GM23338 (cell line): ENCODE measurements around the gene ADGRG1. TPM values are rescaled to one million over a fixed set of nuclear protein-coding genes. Genes with fewer than 3 reads are reported as not detected.

Experiments used
- ATAC-seq: fragments of 200-7000 bp; cut with Tn5 transposase; 3 replicates; pipeline ENCODE4 v1.9.1; 2020
- DNase-seq: peaks from one replicate; pipeline ENCODE4 v3.0.0-alpha.2; 2015; ENCODE audit warnings: low spot score
- H2AFZ ChIP-seq: fragments of 200-600 bp; sonication (generic); 2 replicates; pipeline ENCODE4 v1.8.0; 2016; ENCODE audit warnings: antibody characterized with exemption, mild to moderate bottlenecking, moderate library complexity
- H3F3A ChIP-seq: fragments of 200-600 bp; sonication (generic); replicated peaks from 2 replicates; pipeline ENCODE4 v1.8.0; 2017; ENCODE audit warnings: antibody characterized with exemption, mixed run types, low read depth
- H3K27ac ChIP-seq: fragments of 200-600 bp; sonication (generic); 2 replicates; pipeline ENCODE4 v1.6.1; 2016; ENCODE audit warnings: low read depth
- H3K27me3 ChIP-seq: fragments of 200-600 bp; sonication (generic); 2 replicates; pipeline ENCODE4 v1.8.0; 2016; ENCODE audit warnings: mild to moderate bottlenecking, mixed run types, moderate library complexity; ENCODE audit not compliant: insufficient read depth
- H3K36me3 ChIP-seq: fragments of 200-600 bp; sonication (generic); 2 replicates; pipeline ENCODE4 v1.8.0; 2016; ENCODE audit warnings: mild to moderate bottlenecking; ENCODE audit not compliant: insufficient read depth
- H3K4me1 ChIP-seq: fragments of 200-600 bp; sonication (generic); 2 replicates; pipeline ENCODE4 v1.8.0; 2016; ENCODE audit warnings: mild to moderate bottlenecking, moderate library complexity; ENCODE audit not compliant: insufficient read depth
- H3K4me2 ChIP-seq: fragments of 200-600 bp; sonication (generic); 2 replicates; pipeline ENCODE4 v1.7.1; 2017; ENCODE audit warnings: mixed run types
- H3K4me3 ChIP-seq: fragments of 200-600 bp; sonication (generic); 2 replicates; pipeline ENCODE4 v1.6.1; 2016; ENCODE audit warnings: mixed run types
- H3K79me2 ChIP-seq: fragments of 200-600 bp; sonication (generic); replicated peaks from 2 replicates; pipeline ENCODE4 v1.8.0; 2017; ENCODE audit warnings: mild to moderate bottlenecking; ENCODE audit not compliant: insufficient read depth
- H3K9me2 ChIP-seq: fragments of 200-600 bp; sonication (generic); 2 replicates; pipeline ENCODE4 v1.8.0; 2017; ENCODE audit not compliant: insufficient read depth
- H4K20me1 ChIP-seq: fragments of 200-600 bp; sonication (generic); replicated peaks from 2 replicates; pipeline ENCODE4 v1.8.0; 2017; ENCODE audit warnings: mild to moderate bottlenecking; ENCODE audit not compliant: insufficient read depth
- H3K27ac Mint-ChIP-seq: 2 replicates; pipeline ENCODE4 v1.8.0; 2020; ENCODE audit warnings: inconsistent platforms, mild to moderate bottlenecking, moderate library complexity, mixed read lengths
- H3K27me3 Mint-ChIP-seq: 3 replicates; pipeline ENCODE4 v1.8.0; 2022; ENCODE audit warnings: low read depth, mild to moderate bottlenecking, moderate library complexity, mixed read lengths, inconsistent platforms; ENCODE audit not compliant: insufficient read depth, poor library complexity
- H3K36me3 Mint-ChIP-seq: 3 replicates; pipeline ENCODE4 v1.8.0; 2021; ENCODE audit warnings: low read depth, mild to moderate bottlenecking, inconsistent platforms, moderate library complexity, mixed read lengths
- H3K4me1 Mint-ChIP-seq: 3 replicates; pipeline ENCODE4 v1.8.0; 2020; ENCODE audit warnings: mild to moderate bottlenecking, inconsistent platforms, mixed read lengths
- H3K4me3 Mint-ChIP-seq: 3 replicates; pipeline ENCODE4 v1.8.0; 2021; ENCODE audit warnings: moderate library complexity, mild to moderate bottlenecking, inconsistent platforms, mixed read lengths
- H3K9me3 Mint-ChIP-seq: 3 replicates; pipeline ENCODE4 v1.8.0; 2020; ENCODE audit warnings: moderate library complexity, mild to moderate bottlenecking, inconsistent platforms, mixed read lengths
- CREB1 ChIP-seq: fragments of 250-450 bp; sonication (Bioruptor Pico); IDR thresholded peaks from 2 replicates; pipeline ENCODE4 v1.5.0; 2020; ENCODE audit warnings: low read depth, mild to moderate bottlenecking, moderate library complexity
- EZH2phosphoT487 ChIP-seq: fragments of 200-600 bp; sonication (generic); IDR thresholded peaks from one replicate; pipeline ENCODE4 v1.8.1; 2018; ENCODE audit warnings: antibody characterized with exemption; ENCODE audit not compliant: unreplicated experiment
- POLR2AphosphoS5 ChIP-seq: IDR thresholded peaks from 2 replicates; pipeline ENCODE4 v1.6.1; 2016; ENCODE audit warnings: antibody characterized with exemption, low read depth
- STAT1 ChIP-seq: IDR thresholded peaks from one replicate; pipeline ENCODE4 v1.6.1; 2016; ENCODE audit warnings: antibody characterized with exemption; ENCODE audit not compliant: unreplicated experiment
- ZNF114 ChIP-seq: fragments of 250-450 bp; sonication (Bioruptor Pico); IDR thresholded peaks from 2 replicates; pipeline ENCODE4 v1.5.0; 2020; ENCODE audit warnings: mild to moderate bottlenecking, moderate library complexity
- ZNF331 ChIP-seq: fragments of 250-450 bp; sonication (Bioruptor Pico); IDR thresholded peaks from 2 replicates; pipeline ENCODE4 v1.5.0; 2020; ENCODE audit warnings: low read depth, mild to moderate bottlenecking, moderate library complexity
- polyA plus RNA-seq: library from polyadenylated mRNA; unstranded; fragments of >200 nt; fragmentation: Nextera tagmentation; extraction: Ambion mirVana; gene quantifications from 2 replicates; pipeline ENCODE4 v1.2.1, GENCODE V29; 2016
- total RNA-seq: library from RNA; depleted of rRNA; stranded (reverse); fragments of >200 nt; shearing (Covaris generic); gene quantifications from 2 replicates; pipeline ENCODE4 v1.2.3, GENCODE V29; 2014
- TF ChIP-seq, protein P1 (sequence below): fragments of 250-450 bp; sonication (Bioruptor Pico); IDR thresholded peaks from 2 replicates; pipeline ENCODE4 v1.5.0; 2020; ENCODE audit warnings: mild to moderate bottlenecking, moderate library complexity
- TF ChIP-seq, protein P2 (sequence below): IDR thresholded peaks from 2 replicates; pipeline ENCODE4 v1.6.1; 2016; ENCODE audit warnings: antibody characterized with exemption

ADGRG1 gene
- total and polyA plus RNA-seq, 2 experiments from 2014 or later: 0.14 to 0.47 TPM

DNA sequence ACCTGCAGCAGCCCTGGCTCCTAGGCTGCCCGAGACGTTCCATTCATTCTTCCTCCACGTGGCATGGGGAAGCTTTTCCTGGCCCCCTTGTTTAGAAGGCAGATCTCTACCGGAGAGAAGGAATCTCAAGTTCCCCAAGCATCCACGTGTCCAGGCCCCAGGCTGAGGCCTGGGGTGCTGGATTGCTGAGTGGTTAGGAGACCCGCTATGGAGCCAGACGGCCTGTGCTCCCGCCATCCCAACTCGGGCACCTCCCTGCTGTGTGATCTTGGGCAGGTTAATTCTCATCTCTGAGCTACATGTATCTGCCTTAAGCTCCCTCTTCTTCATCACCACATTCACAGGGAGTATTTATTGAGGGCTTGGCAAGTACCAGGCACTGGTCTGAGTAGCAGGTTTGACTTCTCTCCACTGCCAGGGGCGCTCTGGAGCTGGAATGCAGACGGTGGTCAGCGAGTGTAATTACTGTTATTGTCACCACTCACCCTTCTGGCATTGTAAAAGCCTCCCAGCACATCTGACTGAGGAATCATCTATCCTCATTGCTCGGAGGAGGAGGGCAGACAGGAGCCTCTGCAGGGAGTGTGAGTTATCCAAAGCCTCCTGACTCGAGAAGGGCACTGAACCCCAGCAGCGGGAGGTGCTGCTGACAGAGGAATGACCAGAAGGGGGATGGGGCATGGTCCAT, 1.1 kb upstream of the ADGRG1 start (continued):
- TF ChIP-seq, protein P1, sequence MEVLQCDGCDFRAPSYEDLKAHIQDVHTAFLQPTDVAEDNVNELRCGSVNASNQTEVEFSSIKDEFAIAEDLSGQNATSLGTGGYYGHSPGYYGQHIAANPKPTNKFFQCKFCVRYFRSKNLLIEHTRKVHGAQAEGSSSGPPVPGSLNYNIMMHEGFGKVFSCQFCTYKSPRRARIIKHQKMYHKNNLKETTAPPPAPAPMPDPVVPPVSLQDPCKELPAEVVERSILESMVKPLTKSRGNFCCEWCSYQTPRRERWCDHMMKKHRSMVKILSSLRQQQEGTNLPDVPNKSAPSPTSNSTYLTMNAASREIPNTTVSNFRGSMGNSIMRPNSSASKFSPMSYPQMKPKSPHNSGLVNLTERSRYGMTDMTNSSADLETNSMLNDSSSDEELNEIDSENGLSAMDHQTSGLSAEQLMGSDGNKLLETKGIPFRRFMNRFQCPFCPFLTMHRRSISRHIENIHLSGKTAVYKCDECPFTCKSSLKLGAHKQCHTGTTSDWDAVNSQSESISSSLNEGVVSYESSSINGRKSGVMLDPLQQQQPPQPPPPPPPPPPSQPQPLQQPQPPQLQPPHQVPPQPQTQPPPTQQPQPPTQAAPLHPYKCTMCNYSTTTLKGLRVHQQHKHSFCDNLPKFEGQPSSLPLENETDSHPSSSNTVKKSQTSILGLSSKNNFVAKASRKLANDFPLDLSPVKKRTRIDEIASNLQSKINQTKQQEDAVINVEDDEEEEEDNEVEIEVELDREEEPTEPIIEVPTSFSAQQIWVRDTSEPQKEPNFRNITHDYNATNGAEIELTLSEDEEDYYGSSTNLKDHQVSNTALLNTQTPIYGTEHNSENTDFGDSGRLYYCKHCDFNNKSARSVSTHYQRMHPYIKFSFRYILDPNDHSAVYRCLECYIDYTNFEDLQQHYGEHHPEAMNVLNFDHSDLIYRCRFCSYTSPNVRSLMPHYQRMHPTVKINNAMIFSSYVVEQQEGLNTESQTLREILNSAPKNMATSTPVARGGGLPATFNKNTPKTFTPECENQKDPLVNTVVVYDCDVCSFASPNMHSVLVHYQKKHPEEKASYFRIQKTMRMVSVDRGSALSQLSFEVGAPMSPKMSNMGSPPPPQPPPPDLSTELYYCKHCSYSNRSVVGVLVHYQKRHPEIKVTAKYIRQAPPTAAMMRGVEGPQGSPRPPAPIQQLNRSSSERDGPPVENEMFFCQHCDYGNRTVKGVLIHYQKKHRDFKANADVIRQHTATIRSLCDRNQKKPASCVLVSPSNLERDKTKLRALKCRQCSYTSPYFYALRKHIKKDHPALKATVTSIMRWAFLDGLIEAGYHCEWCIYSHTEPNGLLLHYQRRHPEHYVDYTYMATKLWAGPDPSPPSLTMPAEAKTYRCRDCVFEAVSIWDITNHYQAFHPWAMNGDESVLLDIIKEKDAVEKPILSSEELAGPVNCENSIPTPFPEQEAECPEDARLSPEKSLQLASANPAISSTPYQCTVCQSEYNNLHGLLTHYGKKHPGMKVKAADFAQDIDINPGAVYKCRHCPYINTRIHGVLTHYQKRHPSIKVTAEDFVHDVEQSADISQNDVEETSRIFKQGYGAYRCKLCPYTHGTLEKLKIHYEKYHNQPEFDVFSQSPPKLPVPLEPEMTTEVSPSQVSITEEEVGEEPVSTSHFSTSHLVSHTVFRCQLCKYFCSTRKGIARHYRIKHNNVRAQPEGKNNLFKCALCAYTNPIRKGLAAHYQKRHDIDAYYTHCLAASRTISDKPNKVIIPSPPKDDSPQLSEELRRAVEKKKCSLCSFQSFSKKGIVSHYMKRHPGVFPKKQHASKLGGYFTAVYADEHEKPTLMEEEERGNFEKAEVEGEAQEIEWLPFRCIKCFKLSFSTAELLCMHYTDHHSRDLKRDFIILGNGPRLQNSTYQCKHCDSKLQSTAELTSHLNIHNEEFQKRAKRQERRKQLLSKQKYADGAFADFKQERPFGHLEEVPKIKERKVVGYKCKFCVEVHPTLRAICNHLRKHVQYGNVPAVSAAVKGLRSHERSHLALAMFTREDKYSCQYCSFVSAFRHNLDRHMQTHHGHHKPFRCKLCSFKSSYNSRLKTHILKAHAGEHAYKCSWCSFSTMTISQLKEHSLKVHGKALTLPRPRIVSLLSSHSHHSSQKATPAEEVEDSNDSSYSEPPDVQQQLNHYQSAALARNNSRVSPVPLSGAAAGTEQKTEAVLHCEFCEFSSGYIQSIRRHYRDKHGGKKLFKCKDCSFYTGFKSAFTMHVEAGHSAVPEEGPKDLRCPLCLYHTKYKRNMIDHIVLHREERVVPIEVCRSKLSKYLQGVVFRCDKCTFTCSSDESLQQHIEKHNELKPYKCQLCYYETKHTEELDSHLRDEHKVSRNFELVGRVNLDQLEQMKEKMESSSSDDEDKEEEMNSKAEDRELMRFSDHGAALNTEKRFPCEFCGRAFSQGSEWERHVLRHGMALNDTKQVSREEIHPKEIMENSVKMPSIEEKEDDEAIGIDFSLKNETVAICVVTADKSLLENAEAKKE (CRISPR knock-in tag): no peak
- TF ChIP-seq, protein P2, sequence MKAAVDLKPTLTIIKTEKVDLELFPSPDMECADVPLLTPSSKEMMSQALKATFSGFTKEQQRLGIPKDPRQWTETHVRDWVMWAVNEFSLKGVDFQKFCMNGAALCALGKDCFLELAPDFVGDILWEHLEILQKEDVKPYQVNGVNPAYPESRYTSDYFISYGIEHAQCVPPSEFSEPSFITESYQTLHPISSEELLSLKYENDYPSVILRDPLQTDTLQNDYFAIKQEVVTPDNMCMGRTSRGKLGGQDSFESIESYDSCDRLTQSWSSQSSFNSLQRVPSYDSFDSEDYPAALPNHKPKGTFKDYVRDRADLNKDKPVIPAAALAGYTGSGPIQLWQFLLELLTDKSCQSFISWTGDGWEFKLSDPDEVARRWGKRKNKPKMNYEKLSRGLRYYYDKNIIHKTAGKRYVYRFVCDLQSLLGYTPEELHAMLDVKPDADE: no peak

DNA sequence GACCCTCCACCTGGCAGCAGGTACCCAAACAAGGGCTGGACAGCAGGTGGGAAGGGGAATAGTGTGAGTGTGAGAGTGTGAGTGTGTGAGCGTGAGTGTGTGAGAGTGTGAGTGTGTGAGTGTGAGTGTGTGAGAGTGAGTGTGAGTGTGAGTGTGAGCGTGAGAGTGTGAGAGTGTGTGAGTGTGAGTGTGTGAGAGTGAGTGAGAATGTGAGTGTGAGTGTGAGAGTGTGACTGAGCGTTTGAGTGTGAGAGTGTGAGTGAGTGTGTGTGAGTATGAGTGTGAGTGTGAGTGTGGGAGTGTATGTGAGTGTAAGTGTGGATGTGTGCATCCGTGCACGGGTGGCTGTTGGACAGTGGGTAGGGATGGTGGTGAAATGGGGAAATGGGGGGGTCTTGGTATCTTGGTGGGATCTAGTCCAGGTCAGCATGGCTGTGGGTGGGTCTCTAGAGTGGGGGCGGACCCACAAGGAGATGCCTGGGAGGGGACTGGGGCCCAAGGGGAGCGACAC, 408 bp downstream of the ADGRG1 start:
- peaks cover 22% of the 10 kb centered on the region for H3K27me3 Mint-ChIP-seq
- Histone ChIP-seq H3K4me3 (peak overlapping the region; percentile 41; the same call in 1 of the 2 replicates), H3K9me2 (no peaks in the 10 kb centered on the region), H3K27ac (no peak overlapping the region), H3K36me3 (no peaks in the 10 kb centered on the region), H4K20me1 (no peaks in the 10 kb centered on the region), H2AFZ (no peak overlapping the region), H3K79me2 (no peaks in the 10 kb centered on the region), H3F3A (no peaks in the 10 kb centered on the region), H3K27me3 (no peaks in the 10 kb centered on the region), H3K4me1 (0 out of 2 replicates have a peak, but pooled peaks cover 3% of the 10 kb centered on the region), H3K4me2 (peak overlapping the region; percentile 68)
- ATAC-seq: no peak
- H3K9me3 Mint-ChIP-seq: no peaks in the 10 kb centered on the region
- no peak overlapping the region for H3K27ac Mint-ChIP-seq
- no peaks in the 10 kb centered on the region for H3K36me3 Mint-ChIP-seq
- H3K4me3 Mint-ChIP-seq: no peak overlapping the region; the same call in 2 of the 3 replicates
- DNase-seq: no peak
- TF ChIP-seq EZH2phosphoT487: no peak
- no peak for TF ChIP-seq POLR2AphosphoS5
- TF ChIP-seq CREB1 (CRISPR knock-in tag): no peak
- TF ChIP-seq ZNF331: no peak
- no peak for TF ChIP-seq STAT1
- TF ChIP-seq ZNF114 (CRISPR knock-in tag): no peak
- peaks cover 49% of the 10 kb centered on the region for H3K4me1 Mint-ChIP-seq
